Dermis microvascular lymphatic vessel endothelial cell (primary cell): Measurements from ENCODE around the gene TGFBR1. TPM values are rescaled to one million over a fixed set of nuclear protein-coding genes. Genes with fewer than 3 reads are reported as not detected.
A peak's percentile ranks its signal among the peaks of the same experiment; 100 is the strongest.

Source experiments
- DNase-seq, 2 donors: peaks; one replicate each; pipeline versions ENCODE4 v3.0.0 to v3.0.0-alpha.2; 2010; ENCODE audit warnings: low read depth in 2 of 2
- total RNA-seq: library from RNA; depleted of rRNA; stranded (reverse); fragments of >200 nt; gene quantifications from 2 replicates; pipeline ENCODE4 v1.2.1, GENCODE V29; 2014

Gene TGFBR1
- total RNA-seq, 1 donor from 2014 or later = 11.3 TPM

DNA sequence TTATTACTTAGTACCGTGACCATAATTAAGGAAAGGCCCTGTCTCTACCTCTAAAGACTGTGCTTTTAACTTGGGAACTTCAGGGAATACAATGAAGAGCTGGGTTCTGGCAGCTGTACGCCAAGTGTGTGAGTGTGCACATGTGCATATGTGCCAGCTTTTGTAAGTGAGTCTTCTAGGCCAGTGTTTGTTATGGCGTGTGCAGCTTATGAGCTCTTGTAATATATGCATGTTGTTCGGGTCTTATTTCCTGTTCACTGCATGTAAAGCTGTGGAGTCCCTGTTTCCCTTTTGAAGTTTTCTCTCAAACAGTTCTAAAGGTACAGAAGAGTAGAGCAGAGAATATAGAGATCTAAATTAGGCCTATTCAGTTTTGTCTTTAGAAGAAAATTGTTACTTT is 30.5 kb downstream of the TGFBR1 start:
- no peak for DNase-seq

DNA sequence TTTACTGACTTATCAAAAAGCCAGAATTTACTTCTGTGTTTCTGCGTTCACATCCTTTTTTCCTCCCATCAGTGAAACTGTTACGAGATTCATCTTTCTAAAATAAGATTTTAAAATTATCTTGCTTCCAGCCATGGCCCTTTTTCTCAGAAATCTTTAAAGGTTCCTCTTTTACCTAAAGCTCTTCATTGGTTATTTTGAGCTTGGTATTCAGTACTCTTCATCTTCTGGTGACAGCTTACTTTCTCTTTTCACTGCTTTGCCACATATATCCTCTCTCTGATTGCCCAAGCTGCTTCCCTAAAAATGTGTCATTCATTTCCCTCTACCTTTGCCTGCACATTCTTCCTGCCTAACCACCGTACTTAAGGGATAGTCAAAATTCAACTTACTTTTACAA is 32.3 kb downstream of the TGFBR1 start:
- no peak for DNase-seq

DNA sequence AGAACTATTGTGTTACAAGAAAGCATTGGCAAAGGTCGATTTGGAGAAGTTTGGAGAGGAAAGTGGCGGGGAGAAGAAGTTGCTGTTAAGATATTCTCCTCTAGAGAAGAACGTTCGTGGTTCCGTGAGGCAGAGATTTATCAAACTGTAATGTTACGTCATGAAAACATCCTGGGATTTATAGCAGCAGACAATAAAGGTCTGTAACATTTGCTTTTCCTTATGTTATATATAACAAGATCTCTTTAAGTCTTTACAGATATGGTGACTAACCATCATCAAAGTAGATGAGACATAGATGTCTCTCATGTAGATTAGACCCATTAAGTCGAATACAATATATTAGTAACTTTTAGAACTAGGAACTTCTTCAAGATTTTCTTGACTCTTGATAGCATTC is 33.0 kb downstream of the TGFBR1 start:
- DNase-seq = no peak

DNA sequence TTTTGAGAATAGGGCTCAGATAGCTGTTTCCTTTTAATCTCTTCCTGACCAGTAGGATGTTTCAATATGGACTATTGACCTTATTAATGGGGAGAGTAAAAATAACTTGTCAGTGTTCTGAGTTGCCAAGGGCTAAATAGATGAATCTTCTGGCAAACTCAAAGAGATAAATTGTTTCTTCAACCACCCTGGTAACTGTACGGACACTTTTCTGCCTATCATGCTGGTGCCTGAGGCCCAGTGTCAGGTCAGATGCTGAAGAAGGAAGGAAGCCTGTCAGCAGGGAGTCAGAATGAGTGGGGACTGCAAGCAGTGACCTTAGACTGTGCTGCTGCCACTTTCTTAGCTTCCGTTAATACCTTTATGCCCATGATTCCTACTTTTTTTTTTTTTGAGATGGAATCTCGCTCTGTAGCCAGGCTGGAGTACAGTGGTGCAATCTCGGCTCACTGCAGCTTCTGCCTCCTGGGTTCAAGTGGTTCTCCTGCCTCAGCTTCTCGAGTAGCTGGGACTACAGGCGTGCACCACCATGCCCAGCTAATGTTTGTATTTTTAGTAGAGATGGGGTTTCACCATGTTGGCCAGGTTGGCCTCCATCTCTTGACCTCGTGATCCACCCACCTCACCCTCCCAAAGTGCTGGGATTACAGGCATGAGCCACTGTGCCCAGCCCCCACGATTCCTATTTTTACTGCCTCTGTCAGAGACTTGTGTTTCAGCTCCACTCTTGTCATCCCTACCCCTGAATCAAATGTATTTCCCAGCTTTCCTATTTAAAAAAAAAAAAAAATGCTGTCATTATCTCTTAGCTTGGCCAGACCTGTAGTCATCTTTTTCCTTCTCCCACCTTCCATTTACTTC is 33.7 kb downstream of the TGFBR1 start:
- DNase-seq = no peak

DNA sequence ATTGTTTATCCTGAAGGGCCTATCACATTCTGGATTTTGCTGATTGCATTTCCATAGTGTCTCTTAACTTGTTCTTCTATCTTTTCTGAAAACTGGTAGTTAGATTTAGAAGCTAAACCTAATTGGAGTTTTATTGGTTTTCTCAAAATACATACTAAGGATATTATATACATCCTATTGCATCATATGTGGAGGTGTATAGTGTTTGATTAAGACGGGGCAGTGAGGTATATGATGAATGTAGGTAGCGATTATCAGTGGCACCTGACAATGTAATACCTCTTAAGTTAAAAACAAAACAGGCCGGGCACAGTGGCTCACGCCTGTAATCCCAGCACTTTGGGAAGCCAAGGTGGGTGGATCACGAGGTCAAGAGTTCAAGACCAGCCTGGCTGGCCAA is 35.0 kb downstream of the TGFBR1 start:
- no peak for DNase-seq

DNA sequence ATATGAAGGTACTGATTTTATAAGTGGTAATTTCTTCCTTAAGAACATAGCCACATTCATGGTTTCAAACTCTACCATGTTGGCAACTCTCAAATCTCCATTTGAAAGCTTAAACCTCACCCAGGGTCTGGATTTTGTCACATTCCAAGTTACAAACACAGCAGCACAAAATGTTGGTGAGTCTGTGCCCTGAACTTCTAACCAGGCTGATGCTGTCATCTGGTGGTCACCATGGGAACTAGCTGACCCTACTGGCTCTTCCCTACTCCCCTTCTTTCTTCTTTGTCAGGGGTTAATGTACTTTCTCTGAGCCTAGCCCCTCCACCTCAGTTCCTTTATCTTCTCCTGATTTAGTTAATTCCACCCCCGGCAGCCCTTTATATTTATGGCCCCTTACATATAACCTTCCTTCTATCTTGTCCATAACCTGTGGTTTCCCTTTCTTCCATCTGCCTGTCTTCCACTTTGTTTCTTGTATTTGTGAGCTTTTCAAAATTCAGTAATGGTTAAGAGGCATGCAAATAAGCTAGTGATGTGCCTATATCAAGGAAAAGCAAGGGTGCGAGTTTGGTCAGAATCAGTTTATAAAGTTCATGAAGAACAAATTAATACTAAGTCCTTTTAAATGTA is 35.9 kb downstream of the TGFBR1 start:
- peak; percentile 40 to 63 for DNase-seq

DNA sequence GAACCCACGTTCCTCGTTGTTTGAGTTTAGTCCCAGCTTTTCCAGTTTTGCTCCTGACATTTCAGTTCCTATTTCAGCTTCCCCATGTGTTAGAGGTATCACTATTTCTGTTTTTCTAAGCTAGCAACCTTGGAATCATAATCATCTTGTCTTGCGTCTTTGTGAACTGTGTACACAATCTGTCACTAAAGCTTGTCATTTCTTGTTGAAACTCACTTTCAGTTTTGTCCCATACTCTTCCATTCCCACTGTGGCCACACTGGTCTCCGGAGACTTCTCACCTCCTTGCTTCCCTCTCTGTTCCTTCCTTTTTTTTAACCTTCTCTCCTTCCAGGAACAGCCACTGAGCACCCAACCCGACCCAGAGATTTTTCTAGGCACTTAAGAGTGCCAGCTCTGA is 36.9 kb downstream of the TGFBR1 start:
- no peak for DNase-seq

DNA sequence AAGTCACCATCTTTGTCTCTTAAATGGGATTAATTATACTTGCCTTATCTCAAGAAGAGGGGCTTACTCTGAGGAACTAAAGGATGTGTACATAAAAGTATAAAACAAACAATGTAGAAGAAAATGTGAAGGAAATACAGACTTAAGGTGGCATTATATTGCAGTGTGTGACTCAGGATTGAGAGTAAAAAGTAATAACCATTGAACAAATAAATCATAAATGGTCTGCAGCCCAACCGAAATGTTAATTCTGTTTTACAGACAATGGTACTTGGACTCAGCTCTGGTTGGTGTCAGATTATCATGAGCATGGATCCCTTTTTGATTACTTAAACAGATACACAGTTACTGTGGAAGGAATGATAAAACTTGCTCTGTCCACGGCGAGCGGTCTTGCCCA is 37.4 kb downstream of the TGFBR1 start:
- no peak for DNase-seq

DNA sequence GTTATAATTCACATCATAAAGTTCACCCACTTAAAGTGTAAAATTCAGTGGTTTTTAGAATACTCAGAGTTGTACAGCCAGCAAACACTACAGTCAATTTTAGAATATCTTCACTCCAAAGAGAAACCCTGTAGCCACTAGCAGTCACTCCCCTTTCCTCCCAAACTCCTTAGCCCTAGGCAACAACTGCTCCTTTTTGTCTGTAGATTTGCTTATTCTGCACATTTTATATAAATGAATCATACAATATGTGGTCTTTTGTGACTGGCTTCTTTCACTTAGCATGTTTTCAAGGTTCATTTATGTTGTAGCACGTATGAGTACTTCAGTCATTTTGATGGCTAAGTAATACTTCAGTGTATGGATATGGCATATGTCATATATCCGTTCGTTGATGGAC is 38.7 kb downstream of the TGFBR1 start:
- DNase-seq = no peak

DNA sequence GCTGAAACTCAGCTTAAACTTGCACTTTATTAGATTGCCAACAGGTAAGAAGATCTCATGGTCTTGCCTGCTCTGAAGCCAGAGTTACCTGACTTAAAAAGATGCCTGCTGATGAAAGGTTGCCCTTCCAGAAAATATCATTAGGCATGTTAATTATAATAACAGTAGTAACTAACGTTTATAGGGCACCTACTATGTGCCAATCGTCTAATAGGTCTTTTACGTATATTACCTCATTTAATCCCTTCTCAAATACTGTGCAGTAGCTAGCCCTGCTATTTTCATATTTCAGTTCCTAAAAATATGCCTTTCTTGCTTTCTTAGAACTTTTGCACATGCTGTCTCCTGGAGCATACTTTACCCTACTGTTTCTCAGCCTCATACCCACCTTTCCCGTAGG is 40.1 kb downstream of the TGFBR1 start:
- DNase-seq = no peak

DNA sequence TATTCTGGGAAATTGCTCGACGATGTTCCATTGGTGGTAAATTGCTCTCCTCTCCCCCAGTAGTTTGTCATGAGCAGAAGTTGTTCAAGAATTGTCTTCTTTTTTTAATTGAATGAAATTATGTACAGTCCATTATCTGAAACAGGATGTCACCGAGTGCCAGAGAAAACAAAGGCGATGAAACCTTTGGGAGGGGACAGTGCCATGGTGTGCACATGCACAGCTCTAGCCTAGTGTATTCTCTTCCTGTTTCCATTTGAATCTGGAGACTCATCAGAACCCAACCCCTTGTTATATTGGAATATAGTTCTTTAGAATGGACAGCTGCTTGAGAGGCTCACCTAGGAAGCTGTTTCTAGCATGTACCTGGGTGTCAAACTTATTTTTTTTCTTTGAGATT is 41.7 kb downstream of the TGFBR1 start:
- peak; percentile 45 to 69 for DNase-seq

DNA sequence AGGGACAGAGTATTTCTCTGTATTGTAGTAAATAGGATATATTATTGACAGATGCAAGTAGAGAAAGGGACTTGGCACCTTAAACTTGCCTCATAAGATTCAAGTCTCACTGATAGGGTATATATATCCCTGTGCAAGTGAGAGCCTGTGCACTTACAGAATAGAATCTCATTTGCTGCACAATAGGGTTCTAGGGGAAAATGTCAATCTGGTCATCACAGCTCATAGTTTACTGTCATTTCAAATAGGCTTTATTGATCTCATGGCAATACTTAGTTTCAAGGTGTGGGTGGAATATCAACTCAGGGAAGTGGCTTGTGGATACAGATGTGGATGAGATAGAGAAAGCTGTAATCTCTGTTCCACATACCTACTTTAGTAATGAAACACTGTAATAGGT is 42.3 kb downstream of the TGFBR1 start:
- no peak for DNase-seq

DNA sequence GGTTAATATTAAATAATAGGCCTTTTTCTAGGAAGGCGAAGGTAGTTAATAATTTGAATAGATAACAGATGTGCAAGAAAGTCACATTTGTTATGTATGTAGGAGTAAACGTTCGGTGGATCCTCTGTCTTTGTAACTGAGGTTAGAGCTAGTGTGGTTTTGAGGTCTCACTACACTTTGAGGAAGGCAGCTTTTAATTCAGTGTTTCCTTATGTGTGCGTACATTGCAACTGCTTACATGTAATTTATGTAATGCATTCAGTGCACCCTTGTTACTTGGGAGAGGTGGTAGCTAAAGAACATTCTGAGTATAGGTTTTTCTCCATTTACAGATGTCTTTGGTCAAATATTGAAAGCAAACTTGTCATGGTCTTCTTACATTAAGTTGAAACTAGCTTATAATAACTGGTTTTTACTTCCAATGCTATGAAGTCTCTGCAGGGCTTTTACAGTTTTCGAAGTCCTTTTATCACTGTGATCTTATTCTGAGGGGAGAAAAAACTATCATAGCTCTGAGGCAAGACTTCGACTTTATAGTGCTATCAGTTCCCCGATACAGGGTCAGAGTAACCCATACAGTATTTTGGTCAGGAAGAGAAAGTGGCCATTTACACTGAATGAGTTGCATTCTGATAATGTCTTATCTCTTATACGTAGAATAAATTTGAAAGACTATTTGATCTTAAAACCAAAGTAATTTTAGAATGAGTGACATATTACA is 45.7 kb downstream of the TGFBR1 start:
- DNase-seq = no peak

DNA sequence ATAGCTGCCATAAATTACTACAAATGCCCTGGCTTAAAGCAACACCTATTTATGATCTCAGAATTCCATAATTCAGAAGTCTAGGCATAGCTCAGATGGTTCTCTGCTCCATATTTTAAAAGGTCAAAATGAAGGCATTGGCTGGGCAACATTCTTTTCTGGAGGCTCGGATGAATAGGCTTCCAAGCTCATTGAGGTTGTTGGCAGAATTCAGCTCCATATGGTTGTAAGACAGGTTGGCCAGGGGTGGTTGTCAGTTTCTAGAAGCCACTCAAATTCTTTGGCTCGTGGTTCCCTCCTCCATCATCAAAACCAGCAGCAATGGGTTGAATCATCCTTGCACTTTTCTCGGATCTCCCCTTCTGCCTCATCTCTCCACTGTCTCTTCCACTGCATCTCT is 49.4 kb downstream of the TGFBR1 start:
- DNase-seq = no peak

DNA sequence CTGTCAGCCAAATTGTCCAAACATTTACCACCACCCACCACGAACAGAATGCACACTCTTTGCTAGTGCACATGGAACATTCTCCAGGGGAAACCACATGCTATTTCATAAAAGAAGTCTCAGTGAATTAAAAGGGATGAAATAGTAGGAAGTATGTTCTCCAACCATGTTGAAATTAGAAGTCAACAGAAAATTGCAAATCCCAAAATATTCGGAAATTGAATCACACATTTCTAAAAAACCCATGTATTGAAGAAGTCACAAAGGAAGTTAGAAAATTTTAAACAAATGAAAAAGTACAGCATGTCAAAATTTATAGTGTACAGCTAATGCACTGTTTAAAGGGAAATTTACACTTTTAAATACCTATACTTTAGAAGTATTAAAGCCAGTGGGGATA is 50.8 kb downstream of the TGFBR1 start:
- DNase-seq = no peak

DNA sequence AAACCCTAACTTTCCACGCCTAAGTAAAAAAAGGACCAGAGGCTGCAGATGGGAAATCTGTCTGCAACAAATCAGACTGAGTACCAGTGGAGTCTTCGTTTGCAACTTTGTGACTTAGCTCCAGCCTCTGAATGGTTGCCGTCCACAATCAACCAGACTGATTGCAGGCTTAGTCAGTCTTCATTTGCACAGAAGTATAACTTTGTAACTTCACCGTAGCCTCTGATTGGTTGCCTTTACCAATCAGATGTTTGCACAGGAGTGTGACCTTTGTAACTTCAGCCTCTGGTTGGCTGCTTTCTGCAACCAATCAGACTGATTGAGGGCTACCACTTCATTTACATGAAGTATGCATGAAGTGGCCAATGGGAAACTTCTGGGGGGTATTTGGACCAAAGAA is 53.7 kb downstream of the TGFBR1 start:
- no peak for DNase-seq

DNA sequence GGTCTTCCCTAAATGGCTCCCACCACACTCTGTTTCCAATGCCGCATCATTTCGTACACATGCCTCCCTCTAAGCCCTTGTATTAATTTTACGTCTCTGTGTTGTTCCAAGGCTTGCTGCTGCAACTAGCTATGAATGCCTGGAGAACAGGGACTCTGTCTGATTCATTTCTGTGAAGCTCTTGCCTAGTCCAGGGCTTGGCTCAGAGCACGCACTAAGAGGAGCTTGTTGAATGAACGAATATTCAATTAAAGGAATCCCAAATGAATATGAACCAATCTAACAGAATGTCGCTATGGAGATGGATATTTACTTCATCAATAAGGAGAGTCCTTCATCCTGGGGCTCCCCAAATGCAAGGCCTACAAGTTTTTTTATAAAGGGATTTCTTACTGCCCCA is 55.3 kb downstream of the TGFBR1 start:
- DNase-seq = no peak

DNA sequence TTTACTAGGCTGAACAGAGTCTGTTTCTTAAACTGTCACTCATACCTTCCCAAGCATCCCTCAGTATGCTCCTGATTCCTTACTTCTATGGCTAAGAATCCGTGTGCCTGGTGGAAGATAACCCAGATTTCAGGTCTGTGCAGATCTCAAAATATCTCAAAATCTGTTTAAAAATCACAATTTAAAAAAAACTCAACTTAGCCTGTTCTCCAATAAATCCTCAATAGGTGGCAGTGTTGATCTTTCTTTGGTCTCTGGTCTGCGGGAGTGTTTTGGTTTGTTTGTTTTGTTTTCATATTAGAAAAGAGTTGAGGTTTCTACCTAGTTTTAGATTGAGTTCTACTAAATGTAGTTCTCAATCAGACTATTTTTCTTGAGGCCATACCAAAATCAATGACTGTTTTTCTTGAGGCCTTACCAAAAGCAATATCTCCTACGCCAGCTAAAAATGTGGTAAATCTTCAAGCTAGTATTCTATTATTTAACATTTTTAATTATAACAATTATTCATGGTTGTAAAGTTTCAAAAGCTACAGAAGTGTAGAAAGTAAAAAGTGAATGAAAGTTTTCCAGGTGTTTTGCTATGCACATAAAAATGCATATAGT is 57.9 kb downstream of the TGFBR1 start:
- DNase-seq = peak; percentile 43 to 50

DNA sequence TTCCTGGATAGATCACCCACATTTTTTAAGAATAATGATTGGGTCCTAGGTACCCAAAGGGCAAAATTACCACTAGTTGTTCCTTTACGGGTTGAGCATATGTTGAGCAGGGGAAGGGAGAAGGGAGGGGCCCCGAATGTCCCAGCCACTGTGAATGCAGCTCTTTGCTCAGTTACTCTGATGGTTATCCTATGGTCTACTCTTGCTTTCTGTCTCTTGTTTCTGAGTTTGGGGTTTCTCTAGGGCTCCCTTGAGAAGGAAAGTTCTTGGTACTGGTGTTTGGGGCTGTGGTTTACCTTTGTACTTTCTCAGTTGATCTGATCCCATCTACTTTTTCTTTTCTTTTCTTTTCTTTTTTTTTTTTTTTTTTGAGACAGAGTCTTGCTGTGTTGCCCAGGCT is 61.2 kb downstream of the TGFBR1 start:
- no peak for DNase-seq

DNA sequence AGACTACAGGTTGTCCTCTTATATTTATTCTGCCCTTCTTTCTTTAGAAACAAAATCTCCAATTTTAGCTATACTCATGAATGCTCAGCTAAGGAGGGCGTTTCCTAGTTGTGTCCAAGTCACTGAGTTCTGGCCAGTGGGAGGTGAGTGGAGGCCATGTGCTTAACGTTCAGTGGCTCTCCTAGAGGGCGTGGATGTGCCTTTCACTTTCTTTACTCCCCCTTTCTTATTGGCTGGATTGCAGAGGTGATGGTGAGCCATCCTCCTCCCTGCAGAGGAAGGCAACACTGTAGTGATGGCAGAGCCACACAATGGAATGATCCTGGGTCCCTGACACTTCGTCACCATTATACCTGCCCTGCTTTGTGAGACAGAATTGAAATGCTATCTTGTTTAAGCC is 62.2 kb downstream of the TGFBR1 start:
- DNase-seq = no peak

DNA sequence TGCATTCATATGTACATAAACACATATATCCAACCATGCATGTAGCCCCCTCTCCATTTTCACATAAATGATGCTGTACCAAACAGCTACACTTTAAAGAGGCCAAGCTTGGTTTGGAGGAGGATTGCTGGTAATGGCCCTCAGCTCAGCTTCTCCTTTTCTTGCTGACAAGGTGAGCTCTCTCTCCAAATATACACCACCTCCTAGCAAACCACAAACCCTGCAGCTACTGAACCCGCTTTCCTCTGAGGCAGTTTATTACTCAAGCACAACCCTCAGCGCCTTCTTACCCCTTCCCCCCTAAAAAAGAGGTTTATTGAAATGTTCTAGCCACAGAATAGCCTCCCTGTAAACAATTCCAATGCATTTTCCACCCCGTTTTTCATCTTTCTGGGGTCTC is 62.8 kb downstream of the TGFBR1 start:
- no peak for DNase-seq

DNA sequence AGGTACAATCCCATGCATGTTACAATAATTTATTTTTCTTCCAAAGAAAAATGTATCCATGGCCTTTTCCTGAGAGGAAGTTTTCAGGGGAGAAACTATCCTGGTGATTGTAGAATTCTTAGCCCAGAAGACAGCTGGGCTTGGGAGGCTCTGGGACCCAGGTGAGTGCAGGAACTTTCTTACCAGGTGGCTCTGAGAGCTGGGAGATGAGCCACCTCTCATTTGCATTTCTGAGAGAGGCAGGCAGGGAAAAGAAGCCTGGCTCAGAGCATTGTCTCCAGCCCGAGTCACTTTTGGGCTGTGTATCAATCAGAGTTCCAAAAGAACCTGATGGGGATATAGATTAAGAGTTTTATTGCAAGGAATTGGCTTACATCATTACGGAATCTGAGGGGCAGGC is 64.2 kb downstream of the TGFBR1 start:
- no peak for DNase-seq
